HepG2 (cell line): Measurements from ENCODE around the gene VASN. TPM values are rescaled to one million over a fixed set of nuclear protein-coding genes. Genes with fewer than 3 reads are reported as not detected.

Experiments
- ATF7-NPFF ChIP-seq: sonication (generic); formaldehyde crosslinking; IDR thresholded peaks from 2 replicates; pipeline ENCODE4 v1.8.1; 2023; ENCODE audit warnings: mild to moderate bottlenecking, low read depth, missing genetic modification reagents, moderate library complexity
- CEBPG ChIP-seq: IDR thresholded peaks from 2 replicates; pipeline ENCODE4 v1.6.1; 2016
- CREM ChIP-seq, 2 experiments: sonication (generic) in 1 of 2; formaldehyde crosslinking in 1 of 2; IDR thresholded peaks; 2 replicates each; pipeline versions ENCODE4 v1.4.0 to v1.6.1; 2016 to 2020; ENCODE audit warnings: antibody characterized with exemption in 1 of 2, mild to moderate bottlenecking in 1 of 2, missing genetic modification reagents in 1 of 2
- DR1 ChIP-seq: sonication (generic); formaldehyde crosslinking; IDR thresholded peaks from 2 replicates; pipeline ENCODE4 v1.8.0; 2021; ENCODE audit warnings: mild to moderate bottlenecking, missing genetic modification reagents, inconsistent platforms
- HCFC1 ChIP-seq: fragments of 150-350 bp; IDR thresholded peaks from 2 replicates; pipeline ENCODE4 v1.6.1; 2014; ENCODE audit warnings: low read depth, low read length
- HMG20B ChIP-seq: conservative IDR thresholded peaks from 2 replicates; pipeline ENCODE4 v1.6.1; 2016; ENCODE audit warnings: missing genetic modification reagents, missing compliant biosample characterization
- KLF9 ChIP-seq: IDR thresholded peaks from 2 replicates; pipeline ENCODE4 v1.6.1; 2016; ENCODE audit warnings: low read depth
- MATR3 ChIP-seq: sonication (generic); formaldehyde crosslinking; IDR thresholded peaks from 2 replicates; pipeline ENCODE4 v1.4.0; 2020; ENCODE audit warnings: missing genetic modification reagents
- MIXL1 ChIP-seq: IDR thresholded peaks from 2 replicates; pipeline ENCODE4 v1.6.1; 2016
- MTF1 ChIP-seq: sonication (generic); formaldehyde crosslinking; IDR thresholded peaks from 2 replicates; pipeline ENCODE4 v1.5.0; 2020; ENCODE audit warnings: missing genetic modification reagents
- NR2C2 ChIP-seq: sonication (generic); formaldehyde crosslinking; IDR thresholded peaks from 2 replicates; pipeline ENCODE4 v1.4.0; 2020; ENCODE audit warnings: missing genetic modification reagents, mild to moderate bottlenecking, moderate library complexity, borderline replicate concordance
- PTBP1 ChIP-seq: fragments of 200-400 bp; formaldehyde crosslinking; IDR thresholded peaks from 2 replicates; pipeline ENCODE4 v1.6.1; 2018; ENCODE audit warnings: low read length, low read depth; ENCODE audit not compliant: poor library complexity, severe bottlenecking
- SPEN ChIP-seq: sonication (generic); formaldehyde crosslinking; IDR thresholded peaks from 2 replicates; pipeline ENCODE4 v1.5.1; 2020; ENCODE audit warnings: low read depth, mild to moderate bottlenecking, missing genetic modification reagents
- ZNF234 ChIP-seq: sonication (generic); formaldehyde crosslinking; conservative IDR thresholded peaks from 2 replicates; pipeline ENCODE4 v1.5.1; 2020; ENCODE audit warnings: mild to moderate bottlenecking, missing genetic modification reagents
- ZNF496 ChIP-seq: sonication (generic); formaldehyde crosslinking; IDR thresholded peaks from 2 replicates; pipeline ENCODE4 v1.8.1; 2023; ENCODE audit warnings: mild to moderate bottlenecking, moderate library complexity, missing genetic modification reagents; ENCODE audit not compliant: insufficient replicate concordance
- ZNF546 ChIP-seq: sonication (generic); formaldehyde crosslinking; conservative IDR thresholded peaks from 2 replicates; pipeline ENCODE4 v1.8.1; 2023; ENCODE audit warnings: mild to moderate bottlenecking, missing genetic modification reagents
- ZNF550 ChIP-seq: sonication (generic); formaldehyde crosslinking; IDR thresholded peaks from 2 replicates; pipeline ENCODE4 v1.4.0; 2020; ENCODE audit warnings: mild to moderate bottlenecking, missing genetic modification reagents, borderline replicate concordance
- ZNF614 ChIP-seq: IDR thresholded peaks from 2 replicates; pipeline ENCODE4 v1.6.1; 2018; ENCODE audit warnings: missing biosample characterization, missing genetic modification reagents, inconsistent platforms, borderline replicate concordance
- ZNF724P ChIP-seq: sonication (generic); formaldehyde crosslinking; IDR thresholded peaks from 2 replicates; pipeline ENCODE4 v1.8.0; 2022; ENCODE audit warnings: missing genetic modification reagents, borderline replicate concordance
- ZNF746 ChIP-seq: sonication (generic); formaldehyde crosslinking; IDR thresholded peaks from 2 replicates; pipeline ENCODE4 v1.8.0; 2022; ENCODE audit warnings: mild to moderate bottlenecking, missing genetic modification reagents
- ZNF841 ChIP-seq: sonication (generic); formaldehyde crosslinking; IDR thresholded peaks from 2 replicates; pipeline ENCODE4 v1.8.1; 2023; ENCODE audit warnings: missing genetic modification reagents, borderline replicate concordance
- polyA plus RNA-seq, 8 experiments: library from polyadenylated mRNA; depleted of rRNA in 3 of 8; stranded (reverse) in 7 of 8; unstranded in 1 of 8; fragments of >200 nt; fragmentation: Illumina TruSeq in 4 of 8; extraction: Trizol in 4 of 8; gene quantifications; 2 replicates each; pipeline versions ENCODE4 v1.2.1 to v1.2.3, GENCODE V29; 2011 to 2016; ENCODE audit warnings: low read depth in 4 of 8, missing spikeins in 1 of 8, mixed read lengths in 1 of 8; ENCODE audit not compliant: insufficient read depth in 1 of 8
- total RNA-seq, 5 experiments: library from RNA; depleted of rRNA; stranded (reverse); fragments of >200 nt; fragmentation: Illumina TruSeq; extraction: Trizol; gene quantifications; 2 replicates each; pipeline ENCODE4 v1.2.3, GENCODE V29; 2016; ENCODE audit warnings: low read depth in 1 of 5
- TF ChIP-seq, protein P1 (sequence below): IDR thresholded peaks from 2 replicates; pipeline ENCODE4 v1.6.1; 2016; ENCODE audit warnings: mild to moderate bottlenecking
- TF ChIP-seq, protein P2 (sequence below): sonication (generic); formaldehyde crosslinking; IDR thresholded peaks from 2 replicates; pipeline ENCODE4 v1.5.0; 2020; ENCODE audit warnings: missing genetic modification reagents
- TF ChIP-seq, protein P3 (sequence below): sonication (generic); formaldehyde crosslinking; IDR thresholded peaks from 2 replicates; pipeline ENCODE4 v1.4.0; 2020; ENCODE audit warnings: missing genetic modification reagents, borderline replicate concordance

VASN gene
- total and polyA plus RNA-seq, 2 of the 13 experiments (the other 11 are each of a cell fraction or from before 2014, with no cell fraction given): 8.4 to 18.2 TPM

DNA sequence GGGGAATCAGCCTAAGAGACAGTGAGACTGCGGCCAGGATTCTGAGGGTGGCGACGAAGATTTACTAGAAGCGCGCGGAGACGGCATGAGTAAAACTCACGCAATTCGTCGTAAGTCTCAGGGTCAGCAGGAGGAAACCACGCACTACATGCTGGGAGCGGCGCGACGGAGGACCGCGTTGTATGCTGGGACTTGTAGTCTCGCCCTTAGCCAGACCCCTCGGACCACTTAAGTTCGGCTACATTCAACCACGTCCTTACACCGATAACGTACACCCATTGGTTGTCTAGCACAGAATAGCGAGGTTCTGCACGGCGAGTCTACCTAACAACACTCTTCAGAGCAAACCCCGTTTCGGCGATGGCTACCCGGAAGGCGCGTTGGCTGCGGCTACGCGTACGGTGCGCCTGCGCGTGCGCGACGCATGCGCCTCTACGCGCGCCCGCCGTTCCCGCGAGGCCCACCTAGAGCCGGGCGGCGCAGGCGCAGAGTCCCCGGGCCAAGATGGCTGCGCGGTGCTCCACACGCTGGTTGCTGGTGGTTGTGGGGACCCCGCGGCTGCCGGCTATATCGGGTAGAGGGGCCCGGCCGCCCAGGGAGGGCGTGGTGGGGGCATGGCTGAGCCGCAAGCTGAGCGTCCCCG is 53.9 kb downstream of the VASN start, which contains the start of gene DNAJA3 (continued):
- TF ChIP-seq ZNF234 (CRISPR knock-in tag): no peak
- TF ChIP-seq SPEN: peak; percentile 58; the same call in 1 of the 2 replicates
- TF ChIP-seq ZNF841 (CRISPR knock-in tag): no peak
- peak; percentile 80 for TF ChIP-seq HCFC1
- no peak for TF ChIP-seq PTBP1
- TF ChIP-seq ZNF746 (CRISPR knock-in tag): no peak
- no peak for TF ChIP-seq HMG20B (CRISPR knock-in tag)
- TF ChIP-seq MTF1 (CRISPR knock-in tag): no peak
- no peak; the same call in 1 of the 2 replicates for TF ChIP-seq KLF9
- TF ChIP-seq, protein P1, sequence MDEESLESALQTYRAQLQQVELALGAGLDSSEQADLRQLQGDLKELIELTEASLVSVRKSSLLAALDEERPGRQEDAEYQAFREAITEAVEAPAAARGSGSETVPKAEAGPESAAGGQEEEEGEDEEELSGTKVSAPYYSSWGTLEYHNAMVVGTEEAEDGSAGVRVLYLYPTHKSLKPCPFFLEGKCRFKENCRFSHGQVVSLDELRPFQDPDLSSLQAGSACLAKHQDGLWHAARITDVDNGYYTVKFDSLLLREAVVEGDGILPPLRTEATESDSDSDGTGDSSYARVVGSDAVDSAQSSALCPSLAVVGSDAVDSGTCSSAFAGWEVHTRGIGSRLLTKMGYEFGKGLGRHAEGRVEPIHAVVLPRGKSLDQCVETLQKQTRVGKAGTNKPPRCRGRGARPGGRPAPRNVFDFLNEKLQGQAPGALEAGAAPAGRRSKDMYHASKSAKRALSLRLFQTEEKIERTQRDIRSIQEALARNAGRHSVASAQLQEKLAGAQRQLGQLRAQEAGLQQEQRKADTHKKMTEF: peak; percentile 83; the same call in 1 of the 2 replicates
- peak; percentile 81 for TF ChIP-seq CEBPG (CRISPR knock-in tag)
- TF ChIP-seq ZNF496 (CRISPR knock-in tag): no peak
- peak; percentile 94 for TF ChIP-seq CREM (IDR thresholded peaks at IDR 0.05)
- no peak for TF ChIP-seq CREM (CRISPR knock-in tag; IDR thresholded peaks at IDR 0.05)
- TF ChIP-seq ZNF550 (CRISPR knock-in tag): no peak
- TF ChIP-seq, protein P2, sequence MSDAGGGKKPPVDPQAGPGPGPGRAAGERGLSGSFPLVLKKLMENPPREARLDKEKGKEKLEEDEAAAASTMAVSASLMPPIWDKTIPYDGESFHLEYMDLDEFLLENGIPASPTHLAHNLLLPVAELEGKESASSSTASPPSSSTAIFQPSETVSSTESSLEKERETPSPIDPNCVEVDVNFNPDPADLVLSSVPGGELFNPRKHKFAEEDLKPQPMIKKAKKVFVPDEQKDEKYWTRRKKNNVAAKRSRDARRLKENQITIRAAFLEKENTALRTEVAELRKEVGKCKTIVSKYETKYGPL: no peak
- peak; percentile 82; the same call in 1 of the 2 replicates for TF ChIP-seq NR2C2 (CRISPR knock-in tag)
- TF ChIP-seq ATF7-NPFF (CRISPR knock-in tag): peak; percentile 66
- no peak for TF ChIP-seq MATR3 (CRISPR knock-in tag)
- TF ChIP-seq ZNF724P (CRISPR knock-in tag): no peak
- TF ChIP-seq ZNF546 (CRISPR knock-in tag): no peak
- no peak for TF ChIP-seq ZNF614 (CRISPR knock-in tag)
- TF ChIP-seq, protein P3, sequence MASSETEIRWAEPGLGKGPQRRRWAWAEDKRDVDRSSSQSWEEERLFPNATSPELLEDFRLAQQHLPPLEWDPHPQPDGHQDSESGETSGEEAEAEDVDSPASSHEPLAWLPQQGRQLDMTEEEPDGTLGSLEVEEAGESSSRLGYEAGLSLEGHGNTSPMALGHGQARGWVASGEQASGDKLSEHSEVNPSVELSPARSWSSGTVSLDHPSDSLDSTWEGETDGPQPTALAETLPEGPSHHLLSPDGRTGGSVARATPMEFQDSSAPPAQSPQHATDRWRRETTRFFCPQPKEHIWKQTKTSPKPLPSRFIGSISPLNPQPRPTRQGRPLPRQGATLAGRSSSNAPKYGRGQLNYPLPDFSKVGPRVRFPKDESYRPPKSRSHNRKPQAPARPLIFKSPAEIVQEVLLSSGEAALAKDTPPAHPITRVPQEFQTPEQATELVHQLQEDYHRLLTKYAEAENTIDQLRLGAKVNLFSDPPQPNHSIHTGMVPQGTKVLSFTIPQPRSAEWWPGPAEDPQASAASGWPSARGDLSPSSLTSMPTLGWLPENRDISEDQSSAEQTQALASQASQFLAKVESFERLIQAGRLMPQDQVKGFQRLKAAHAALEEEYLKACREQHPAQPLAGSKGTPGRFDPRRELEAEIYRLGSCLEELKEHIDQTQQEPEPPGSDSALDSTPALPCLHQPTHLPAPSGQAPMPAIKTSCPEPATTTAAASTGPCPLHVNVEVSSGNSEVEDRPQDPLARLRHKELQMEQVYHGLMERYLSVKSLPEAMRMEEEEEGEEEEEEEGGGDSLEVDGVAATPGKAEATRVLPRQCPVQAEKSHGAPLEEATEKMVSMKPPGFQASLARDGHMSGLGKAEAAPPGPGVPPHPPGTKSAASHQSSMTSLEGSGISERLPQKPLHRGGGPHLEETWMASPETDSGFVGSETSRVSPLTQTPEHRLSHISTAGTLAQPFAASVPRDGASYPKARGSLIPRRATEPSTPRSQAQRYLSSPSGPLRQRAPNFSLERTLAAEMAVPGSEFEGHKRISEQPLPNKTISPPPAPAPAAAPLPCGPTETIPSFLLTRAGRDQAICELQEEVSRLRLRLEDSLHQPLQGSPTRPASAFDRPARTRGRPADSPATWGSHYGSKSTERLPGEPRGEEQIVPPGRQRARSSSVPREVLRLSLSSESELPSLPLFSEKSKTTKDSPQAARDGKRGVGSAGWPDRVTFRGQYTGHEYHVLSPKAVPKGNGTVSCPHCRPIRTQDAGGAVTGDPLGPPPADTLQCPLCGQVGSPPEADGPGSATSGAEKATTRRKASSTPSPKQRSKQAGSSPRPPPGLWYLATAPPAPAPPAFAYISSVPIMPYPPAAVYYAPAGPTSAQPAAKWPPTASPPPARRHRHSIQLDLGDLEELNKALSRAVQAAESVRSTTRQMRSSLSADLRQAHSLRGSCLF (CRISPR knock-in tag): no peak
- peak; percentile 76 for TF ChIP-seq DR1 (CRISPR knock-in tag)
- TF ChIP-seq MIXL1 (CRISPR knock-in tag): peak; percentile 43; the same call in 1 of the 2 replicates
